ENCODE measurements around the gene CBARP.

- TF ChIP-seq EZH2phosphoT487 (IDR thresholded peaks at IDR 0.05; ENCODE audit: insufficient read depth, low read depth): no peak
- TF ChIP-seq EZH2 (IDR thresholded peaks at IDR 0.05; ENCODE audit: insufficient read depth, poor library complexity, severe bottlenecking): no peak
Measured at GRCh38 chr19:1276628-1277022, 38.8 kb upstream of the CBARP start.

All from GM23248 (cell line).